Measurements from ENCODE around the gene PDE4D. TPM values are rescaled to one million over a fixed set of nuclear protein-coding genes. Genes with fewer than 3 reads are reported as not detected.

PDE4D gene
- total RNA-seq, 1 experiment from 2014 or later = 2.1 TPM

GRCh38 chr5:59584858-59585846, 308.4 kb downstream of the PDE4D start:
- Histone ChIP-seq H2AK5ac (ENCODE audit: insufficient read length, low read length) (no peak overlapping the region), H2BK12ac (ENCODE audit: insufficient read length, low read depth, low read length) (no peak overlapping the region), H3K4me1 (ENCODE audit: insufficient read depth, low read length) (peaks cover 3% of the 10 kb centered on the region; the same call in 1 of the 2 replicates), H3K4me2 (ENCODE audit: insufficient read depth, insufficient read length, low read length) (no peak overlapping the region), H3K56ac (ENCODE audit: insufficient read length, low read depth, low read length) (no peak overlapping the region), H3K14ac (ENCODE audit: insufficient read depth, low read length) (no peak overlapping the region), H3T11ph (ENCODE audit: low read length) (no peak overlapping the region), H3K27me3 (ENCODE audit: insufficient read depth, low read length) (no peaks in the 10 kb centered on the region), H2BK15ac (ENCODE audit: low read depth, low read length) (no peak overlapping the region), H2BK20ac (ENCODE audit: low read depth, low read length, poor library complexity, severe bottlenecking) (no peak overlapping the region), H4K91ac (ENCODE audit: insufficient read length, low read depth, low read length) (no peak overlapping the region), H3K9ac (ENCODE audit: extremely low read depth, insufficient read length, low read length) (no peak overlapping the region), H3K27ac (ENCODE audit: insufficient read length, low read depth, low read length) (no peak overlapping the region), H3K4ac (ENCODE audit: low read depth, low read length) (no peak overlapping the region), H3K79me2 (ENCODE audit: insufficient read depth, low read length) (no peaks in the 10 kb centered on the region), H2BK5ac (ENCODE audit: insufficient read length, low read length) (no peak overlapping the region), H2BK120ac (ENCODE audit: low read depth, low read length, poor library complexity, severe bottlenecking) (no peak overlapping the region), H4K8ac (replicated peaks; ENCODE audit: insufficient read length, low read depth, low read length) (no peak overlapping the region), H2AFZ (ENCODE audit: low read length) (no peak overlapping the region), H3K18ac (ENCODE audit: insufficient read length, low read depth, low read length) (no peak overlapping the region), H4K5ac (ENCODE audit: insufficient read length, low read depth, low read length) (no peak overlapping the region), H3K23ac (ENCODE audit: insufficient read length, low read depth, low read length) (no peak overlapping the region), H3K23me2 (ENCODE audit: insufficient read length, low read depth, low read length, poor library complexity, severe bottlenecking) (no peaks in the 10 kb centered on the region), H3K79me1 (ENCODE audit: insufficient read depth, low read depth, low read length, poor library complexity, severe bottlenecking) (no peaks in the 10 kb centered on the region), H3K9me3 (ENCODE audit: control insufficient read depth, low read depth, low read length) (no peaks in the 10 kb centered on the region), H4K20me1 (ENCODE audit: control insufficient read depth, insufficient read depth, insufficient read length) (no peaks in the 10 kb centered on the region)
- no CpG with 5 or more reads among the region's 6 CpGs for WGBS (ENCODE audit: extremely low coverage, insufficient read length, low lambda C conversion rate)
- Mint-ChIP-seq H3K36me3 (ENCODE audit: insufficient read depth in 1 of 3, low read depth in 3 of 3) (no peaks in the 10 kb centered on the region), H3K27ac (no peak overlapping the region), H3K4me3 (no peak overlapping the region), H3K27me3 (ENCODE audit: low read depth) (no peaks in the 10 kb centered on the region; the same call in 1 of the 2 replicates), H3K4me1 (peaks cover 37% of the 10 kb centered on the region in 2 experiments), H3K9me3 (no peaks in the 10 kb centered on the region)
- DNase-seq = no peak
- TF ChIP-seq CTCF (conservative IDR thresholded peaks at IDR 0.05) = no peak
